OCI-LY7 (cell line): ENCODE measurements around the gene HNRNPH3.

Experiments used
- CTCF ChIP-seq: fragments of 200-600 bp; sonication (generic); conservative IDR thresholded peaks from 2 replicates; pipeline ENCODE4 v1.5.1; 2014; ENCODE audit warnings: mild to moderate bottlenecking, antibody characterized with exemption, low read length, moderate library complexity, mixed read lengths
- EZH2phosphoT487 ChIP-seq: fragments of 200-600 bp; sonication (generic); IDR thresholded peaks from 2 replicates; pipeline ENCODE4 v1.6.1; 2018; ENCODE audit warnings: low read depth, borderline replicate concordance, mild to moderate bottlenecking, mixed run types, antibody characterized with exemption, low read length, moderate library complexity, mixed read lengths

- TF ChIP-seq EZH2phosphoT487 (no peak), CTCF (peak; percentile 85)
These were observed 16.4 kb downstream of the HNRNPH3 start for GRCh38 chr10:68348265-68348741.
